ENCODE measurements around the gene LSM12.

The LSM12 gene

DNA sequence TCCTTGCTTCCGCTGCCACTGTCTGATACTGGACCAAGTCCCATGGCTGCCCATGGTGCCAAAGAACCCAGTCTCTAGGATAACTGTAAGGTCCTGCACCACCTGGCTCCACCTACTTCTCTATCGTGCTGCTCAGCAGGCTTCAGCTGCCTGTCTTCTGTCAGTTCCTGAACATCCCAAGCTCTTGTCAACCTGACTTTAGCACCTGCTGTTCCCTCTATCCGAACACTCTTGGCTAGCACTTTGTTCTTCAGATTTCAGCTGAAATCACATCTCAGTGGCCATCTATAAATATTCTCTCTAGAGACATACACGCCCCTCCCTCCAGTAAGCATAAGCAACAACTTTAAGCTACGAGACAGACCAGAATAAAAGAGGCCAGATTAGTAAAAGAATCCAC, 36.7 kb downstream of the LSM12 start:
- POLR2A ChIA-PET: interaction anchor here (2.2 kb wide), 1 partner anchor 15 kb away, joined by 9 read pairs; the partner anchor contains the start of gene TMEM101
- H3K4me1 ChIP-seq (ENCODE audit: control insufficient read depth, insufficient read depth, low read length): no peaks in the 10 kb centered on the region
- no peak overlapping the region for H3K4me3 ChIP-seq (ENCODE audit: low read depth, low read length)
- TF ChIP-seq KLF1 (tag by site-specific recombination; IDR thresholded peaks at IDR 0.05): no peak
- peak; percentile 48; the same call in 1 of the 2 replicates for TF ChIP-seq ZBTB17 (tag by site-specific recombination; IDR thresholded peaks at IDR 0.05)
- peaks cover 38 to 70% of the 10 kb centered on the region in 2 experiments for H3K36me3 ChIP-seq (ENCODE audit: control insufficient read depth in 2 of 2, insufficient read depth in 1 of 2, low read length in 2 of 2)
- CTCF ChIA-PET: interaction anchor here (0.6 to 3.4 kb wide), 8 partner anchors 12 to 149 kb away, joined by 3 to 26 read pairs (median 5); partner anchors contain the start of gene HDAC5
- H3K9me3 ChIP-seq (ENCODE audit: control insufficient read depth, insufficient read depth, low read depth, low read length): no peaks in the 10 kb centered on the region
- no peak overlapping the region for H3K27ac ChIP-seq (ENCODE audit: extremely low read depth, low read depth, low read length)

DNA sequence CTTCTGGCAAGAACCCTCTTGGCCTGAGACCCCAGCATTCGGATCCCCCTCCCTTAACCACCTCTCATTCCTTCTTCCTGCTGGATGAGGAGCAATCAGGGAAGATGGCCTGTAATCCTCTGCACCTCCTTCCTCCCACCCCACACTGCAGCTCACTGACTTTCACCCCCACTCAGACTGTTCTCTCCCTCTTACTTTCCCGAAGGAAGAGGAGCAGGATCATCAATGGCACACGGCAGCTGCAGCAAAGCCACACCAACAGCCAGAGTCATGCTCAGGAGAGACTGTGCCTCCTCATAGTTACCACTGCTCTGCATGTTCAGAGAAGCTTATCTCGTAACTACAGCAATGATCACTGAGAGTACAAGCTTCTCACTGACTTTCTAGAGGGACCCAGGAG, 41.6 kb downstream of the LSM12 start:
- Histone ChIP-seq H3K9me3 (ENCODE audit: control insufficient read depth, insufficient read depth, low read depth, low read length) (no peaks in the 10 kb centered on the region), H3K4me3 (ENCODE audit: low read depth, low read length) (no peak overlapping the region), H3K36me3 (ENCODE audit: control insufficient read depth in 2 of 2, insufficient read depth in 1 of 2, low read length in 2 of 2) (peaks cover 4 to 72% of the 10 kb centered on the region in 2 experiments; a peak in 2 of 3 replicates), H3K4me1 (ENCODE audit: control insufficient read depth, insufficient read depth, low read length) (no peaks in the 10 kb centered on the region), H3K27ac (ENCODE audit: extremely low read depth, low read depth, low read length) (peak overlapping the region; percentile 17; the same call in 1 of the 2 replicates)
- CTCF ChIA-PET: interaction anchor here (0.9 to 1.0 kb wide), 3 partner anchors 14 to 147 kb away, joined by 3 to 4 read pairs (median 3); no protein-coding TSS in a partner anchor
- TF ChIP-seq PRDM1 (tag by site-specific recombination; IDR thresholded peaks at IDR 0.05) (peak; percentile 86), ZNF629 (tag by site-specific recombination; IDR thresholded peaks at IDR 0.05) (no peak)
- POLR2A ChIA-PET: no interaction called here

DNA sequence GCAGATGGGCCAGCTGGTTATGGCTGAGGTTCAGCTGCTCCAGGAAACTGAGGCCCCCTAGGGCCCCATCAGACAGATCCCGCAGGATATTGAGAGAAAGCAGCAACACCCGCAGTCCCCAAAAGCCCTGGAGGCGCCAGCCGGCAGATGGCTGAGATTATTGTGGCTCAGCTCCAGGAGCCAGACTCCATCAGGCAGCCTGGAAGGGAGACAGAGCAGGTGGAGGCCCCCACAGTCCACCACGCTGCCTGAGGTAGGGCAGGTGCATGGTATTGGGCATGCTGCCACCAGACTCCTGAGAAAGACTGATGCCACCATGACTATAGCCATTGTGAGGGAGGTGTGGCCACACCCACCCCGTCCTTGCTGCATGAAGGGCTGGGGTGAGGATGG, 42.2 kb downstream of the LSM12 start:
- ChIA-PET CTCF (no interaction called here), POLR2A (interaction anchor here (0.6 kb wide), 1 partner anchor 37 kb away, joined by 5 read pairs; no protein-coding TSS in a partner anchor)
- no peak overlapping the region for H3K27ac ChIP-seq (ENCODE audit: extremely low read depth, low read depth, low read length)
- no peaks in the 10 kb centered on the region for H3K4me1 ChIP-seq (ENCODE audit: control insufficient read depth, insufficient read depth, low read length)
- H3K9me3 ChIP-seq (ENCODE audit: control insufficient read depth, insufficient read depth, low read depth, low read length): no peaks in the 10 kb centered on the region
- peaks cover 4 to 70% of the 10 kb centered on the region in 2 experiments; a peak in 2 of 3 replicates for H3K36me3 ChIP-seq (ENCODE audit: control insufficient read depth in 2 of 2, insufficient read depth in 1 of 2, low read length in 2 of 2)
- TF ChIP-seq ZNF292 (tag by site-specific recombination; IDR thresholded peaks at IDR 0.05; ENCODE audit: borderline replicate concordance, low read depth) (no peak), ZBTB1 (tag by site-specific recombination; IDR thresholded peaks at IDR 0.05) (no peak), ZNF132 (tag by site-specific recombination; IDR thresholded peaks at IDR 0.05; ENCODE audit: borderline replicate concordance) (no peak), ZNF510 (tag by site-specific recombination; IDR thresholded peaks at IDR 0.05; ENCODE audit: insufficient replicate concordance) (no peak), SP3 (tag by site-specific recombination; IDR thresholded peaks at IDR 0.05) (no peak), KLF8 (tag by site-specific recombination; IDR thresholded peaks at IDR 0.05) (no peak), ZNF514 (tag by site-specific recombination; IDR thresholded peaks at IDR 0.05) (no peak), KLF9 (tag by site-specific recombination; IDR thresholded peaks at IDR 0.05; ENCODE audit: low read depth) (no peak), ZNF621 (tag by site-specific recombination; IDR thresholded peaks at IDR 0.05) (no peak), OSR2 (tag by site-specific recombination; IDR thresholded peaks at IDR 0.05) (no peak), ZNF747 (tag by site-specific recombination; IDR thresholded peaks at IDR 0.05) (no peak), ZNF311 (tag by site-specific recombination; IDR thresholded peaks at IDR 0.05; ENCODE audit: borderline replicate concordance) (no peak)
- TF ChIP-seq, protein P1, sequence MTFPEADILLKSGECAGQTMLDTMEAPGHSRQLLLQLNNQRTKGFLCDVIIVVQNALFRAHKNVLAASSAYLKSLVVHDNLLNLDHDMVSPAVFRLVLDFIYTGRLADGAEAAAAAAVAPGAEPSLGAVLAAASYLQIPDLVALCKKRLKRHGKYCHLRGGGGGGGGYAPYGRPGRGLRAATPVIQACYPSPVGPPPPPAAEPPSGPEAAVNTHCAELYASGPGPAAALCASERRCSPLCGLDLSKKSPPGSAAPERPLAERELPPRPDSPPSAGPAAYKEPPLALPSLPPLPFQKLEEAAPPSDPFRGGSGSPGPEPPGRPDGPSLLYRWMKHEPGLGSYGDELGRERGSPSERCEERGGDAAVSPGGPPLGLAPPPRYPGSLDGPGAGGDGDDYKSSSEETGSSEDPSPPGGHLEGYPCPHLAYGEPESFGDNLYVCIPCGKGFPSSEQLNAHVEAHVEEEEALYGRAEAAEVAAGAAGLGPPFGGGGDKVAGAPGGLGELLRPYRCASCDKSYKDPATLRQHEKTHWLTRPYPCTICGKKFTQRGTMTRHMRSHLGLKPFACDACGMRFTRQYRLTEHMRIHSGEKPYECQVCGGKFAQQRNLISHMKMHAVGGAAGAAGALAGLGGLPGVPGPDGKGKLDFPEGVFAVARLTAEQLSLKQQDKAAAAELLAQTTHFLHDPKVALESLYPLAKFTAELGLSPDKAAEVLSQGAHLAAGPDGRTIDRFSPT (tag by site-specific recombination; IDR thresholded peaks at IDR 0.05): no peak
- TF ChIP-seq, protein P2, sequence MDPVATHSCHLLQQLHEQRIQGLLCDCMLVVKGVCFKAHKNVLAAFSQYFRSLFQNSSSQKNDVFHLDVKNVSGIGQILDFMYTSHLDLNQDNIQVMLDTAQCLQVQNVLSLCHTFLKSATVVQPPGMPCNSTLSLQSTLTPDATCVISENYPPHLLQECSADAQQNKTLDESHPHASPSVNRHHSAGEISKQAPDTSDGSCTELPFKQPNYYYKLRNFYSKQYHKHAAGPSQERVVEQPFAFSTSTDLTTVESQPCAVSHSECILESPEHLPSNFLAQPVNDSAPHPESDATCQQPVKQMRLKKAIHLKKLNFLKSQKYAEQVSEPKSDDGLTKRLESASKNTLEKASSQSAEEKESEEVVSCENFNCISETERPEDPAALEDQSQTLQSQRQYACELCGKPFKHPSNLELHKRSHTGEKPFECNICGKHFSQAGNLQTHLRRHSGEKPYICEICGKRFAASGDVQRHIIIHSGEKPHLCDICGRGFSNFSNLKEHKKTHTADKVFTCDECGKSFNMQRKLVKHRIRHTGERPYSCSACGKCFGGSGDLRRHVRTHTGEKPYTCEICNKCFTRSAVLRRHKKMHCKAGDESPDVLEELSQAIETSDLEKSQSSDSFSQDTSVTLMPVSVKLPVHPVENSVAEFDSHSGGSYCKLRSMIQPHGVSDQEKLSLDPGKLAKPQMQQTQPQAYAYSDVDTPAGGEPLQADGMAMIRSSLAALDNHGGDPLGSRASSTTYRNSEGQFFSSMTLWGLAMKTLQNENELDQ (tag by site-specific recombination; IDR thresholded peaks at IDR 0.05; ENCODE audit: low read depth): no peak
- TF ChIP-seq, protein P3, sequence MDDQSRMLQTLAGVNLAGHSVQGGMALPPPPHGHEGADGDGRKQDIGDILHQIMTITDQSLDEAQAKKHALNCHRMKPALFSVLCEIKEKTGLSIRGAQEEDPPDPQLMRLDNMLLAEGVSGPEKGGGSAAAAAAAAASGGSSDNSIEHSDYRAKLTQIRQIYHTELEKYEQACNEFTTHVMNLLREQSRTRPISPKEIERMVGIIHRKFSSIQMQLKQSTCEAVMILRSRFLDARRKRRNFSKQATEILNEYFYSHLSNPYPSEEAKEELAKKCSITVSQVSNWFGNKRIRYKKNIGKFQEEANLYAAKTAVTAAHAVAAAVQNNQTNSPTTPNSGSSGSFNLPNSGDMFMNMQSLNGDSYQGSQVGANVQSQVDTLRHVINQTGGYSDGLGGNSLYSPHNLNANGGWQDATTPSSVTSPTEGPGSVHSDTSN (CRISPR knock-in tag; IDR thresholded peaks at IDR 0.05): no peak
- TF ChIP-seq, protein P4, sequence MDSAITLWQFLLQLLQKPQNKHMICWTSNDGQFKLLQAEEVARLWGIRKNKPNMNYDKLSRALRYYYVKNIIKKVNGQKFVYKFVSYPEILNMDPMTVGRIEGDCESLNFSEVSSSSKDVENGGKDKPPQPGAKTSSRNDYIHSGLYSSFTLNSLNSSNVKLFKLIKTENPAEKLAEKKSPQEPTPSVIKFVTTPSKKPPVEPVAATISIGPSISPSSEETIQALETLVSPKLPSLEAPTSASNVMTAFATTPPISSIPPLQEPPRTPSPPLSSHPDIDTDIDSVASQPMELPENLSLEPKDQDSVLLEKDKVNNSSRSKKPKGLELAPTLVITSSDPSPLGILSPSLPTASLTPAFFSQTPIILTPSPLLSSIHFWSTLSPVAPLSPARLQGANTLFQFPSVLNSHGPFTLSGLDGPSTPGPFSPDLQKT (IDR thresholded peaks at IDR 0.05; ENCODE audit: borderline replicate concordance, low read depth, low read length): no peak
- no peak overlapping the region for H3K4me3 ChIP-seq (ENCODE audit: low read depth, low read length)

All from HEK293 (cell line).